Testis (tissue), 2 donors: ENCODE results near the gene DDX1.

Experiments
- POLR2A ChIP-seq: fragments of 450-650 bp; IDR thresholded peaks from one replicate; pipeline ENCODE4 v1.6.1; 2017; ENCODE audit warnings: antibody characterized with exemption, mild to moderate bottlenecking, moderate library complexity
- TF ChIP-seq, protein P1 (sequence below), 3 experiments: fragments of 450-650 bp in 2 of 3; fragments of 200-600 bp in 1 of 3; sonication (generic) in 1 of 3; IDR thresholded peaks; one replicate each; pipeline ENCODE4 v1.5.1; 2016 to 2019; ENCODE audit warnings: antibody characterized with exemption in 3 of 3, mild to moderate bottlenecking in 2 of 3, moderate library complexity in 1 of 3

DNA sequence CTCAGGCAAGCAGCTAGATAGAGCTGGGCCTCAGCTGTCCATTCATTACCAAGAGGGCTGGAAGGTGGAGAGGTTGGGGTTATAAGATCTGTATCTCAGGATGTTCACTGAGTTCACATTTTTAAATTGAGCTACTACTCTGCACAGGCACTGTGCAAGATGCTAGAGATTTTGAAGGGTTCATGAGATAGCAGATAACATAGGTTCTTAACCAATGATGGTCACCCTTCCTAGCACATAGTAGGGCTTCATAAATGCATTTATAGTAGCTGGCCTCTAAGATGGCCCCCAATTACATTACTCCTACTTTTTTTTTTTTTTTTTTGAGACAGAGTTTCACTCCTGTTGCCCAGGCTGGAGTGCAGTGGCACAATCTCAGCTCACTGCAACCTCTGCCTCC lies 79.7 kb downstream of the DDX1 start:
- TF ChIP-seq, protein P1, sequence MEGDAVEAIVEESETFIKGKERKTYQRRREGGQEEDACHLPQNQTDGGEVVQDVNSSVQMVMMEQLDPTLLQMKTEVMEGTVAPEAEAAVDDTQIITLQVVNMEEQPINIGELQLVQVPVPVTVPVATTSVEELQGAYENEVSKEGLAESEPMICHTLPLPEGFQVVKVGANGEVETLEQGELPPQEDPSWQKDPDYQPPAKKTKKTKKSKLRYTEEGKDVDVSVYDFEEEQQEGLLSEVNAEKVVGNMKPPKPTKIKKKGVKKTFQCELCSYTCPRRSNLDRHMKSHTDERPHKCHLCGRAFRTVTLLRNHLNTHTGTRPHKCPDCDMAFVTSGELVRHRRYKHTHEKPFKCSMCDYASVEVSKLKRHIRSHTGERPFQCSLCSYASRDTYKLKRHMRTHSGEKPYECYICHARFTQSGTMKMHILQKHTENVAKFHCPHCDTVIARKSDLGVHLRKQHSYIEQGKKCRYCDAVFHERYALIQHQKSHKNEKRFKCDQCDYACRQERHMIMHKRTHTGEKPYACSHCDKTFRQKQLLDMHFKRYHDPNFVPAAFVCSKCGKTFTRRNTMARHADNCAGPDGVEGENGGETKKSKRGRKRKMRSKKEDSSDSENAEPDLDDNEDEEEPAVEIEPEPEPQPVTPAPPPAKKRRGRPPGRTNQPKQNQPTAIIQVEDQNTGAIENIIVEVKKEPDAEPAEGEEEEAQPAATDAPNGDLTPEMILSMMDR (IDR thresholded peaks at IDR 0.05) = no peak
- TF ChIP-seq POLR2A = no peak
